ENCODE measurements around the gene DYRK1B. TPM values are rescaled to one million over a fixed set of nuclear protein-coding genes. Genes with fewer than 3 reads are reported as not detected.

Gene DYRK1B
- total RNA-seq, 1 experiment from 2014 or later: 322 TPM

DNA sequence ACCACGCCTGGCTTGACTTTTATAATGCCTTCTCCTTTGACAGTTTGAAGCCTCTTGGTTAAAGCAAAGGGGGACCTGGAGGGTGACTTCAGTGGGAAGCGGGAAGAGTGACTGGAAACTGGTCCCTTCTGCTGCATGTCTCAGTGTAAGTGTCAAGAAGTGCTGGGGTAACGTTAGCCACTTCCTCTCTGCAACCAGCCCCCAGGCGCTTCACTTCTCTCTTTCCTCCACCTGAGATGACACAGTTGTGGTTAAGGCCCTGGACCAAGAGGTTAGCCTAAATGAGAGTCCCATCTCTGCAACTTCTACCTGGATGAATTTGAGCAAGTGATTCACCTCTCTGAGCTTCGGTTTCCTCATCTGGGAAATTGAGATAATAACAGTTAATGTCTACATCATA is 39.0 kb downstream of the DYRK1B start:
- H3K27me3 ChIP-seq (ENCODE audit: control insufficient read depth, insufficient read depth, low read length): peaks cover 46% of the 10 kb centered on the region
- H3K4me1 ChIP-seq (ENCODE audit: control insufficient read depth, insufficient read depth, low read length): peaks cover 13% of the 10 kb centered on the region
- H3K9me3 ChIP-seq (ENCODE audit: control insufficient read depth, insufficient read depth, low read depth, low read length): no peaks in the 10 kb centered on the region
- ChIA-PET POLR2A (interaction anchor here (0.6 to 2.3 kb wide), 18 partner anchors 8 to 600 kb away, joined by 3 to 34 read pairs (median 6); partner anchors contain the start of genes DYRK1B, PSMC4 and RPS16), CTCF (interaction anchor here (0.5 to 9.2 kb wide), 21 partner anchors 8 to 542 kb away, joined by 3 to 357 read pairs (median 5); partner anchors contain the start of genes DYRK1B, FBL and PSMC4)
- in situ Hi-C loops (cut with HindIII; ENCODE audit: low pct_unique_long_range_greater_than_20kb, low sequenced_read_pairs): loop anchor here (25.0 kb wide), 2 partner anchors 1008 to 1133 kb away; partner anchors contain the start of gene LGALS7B
- TF ChIP-seq, protein P1, sequence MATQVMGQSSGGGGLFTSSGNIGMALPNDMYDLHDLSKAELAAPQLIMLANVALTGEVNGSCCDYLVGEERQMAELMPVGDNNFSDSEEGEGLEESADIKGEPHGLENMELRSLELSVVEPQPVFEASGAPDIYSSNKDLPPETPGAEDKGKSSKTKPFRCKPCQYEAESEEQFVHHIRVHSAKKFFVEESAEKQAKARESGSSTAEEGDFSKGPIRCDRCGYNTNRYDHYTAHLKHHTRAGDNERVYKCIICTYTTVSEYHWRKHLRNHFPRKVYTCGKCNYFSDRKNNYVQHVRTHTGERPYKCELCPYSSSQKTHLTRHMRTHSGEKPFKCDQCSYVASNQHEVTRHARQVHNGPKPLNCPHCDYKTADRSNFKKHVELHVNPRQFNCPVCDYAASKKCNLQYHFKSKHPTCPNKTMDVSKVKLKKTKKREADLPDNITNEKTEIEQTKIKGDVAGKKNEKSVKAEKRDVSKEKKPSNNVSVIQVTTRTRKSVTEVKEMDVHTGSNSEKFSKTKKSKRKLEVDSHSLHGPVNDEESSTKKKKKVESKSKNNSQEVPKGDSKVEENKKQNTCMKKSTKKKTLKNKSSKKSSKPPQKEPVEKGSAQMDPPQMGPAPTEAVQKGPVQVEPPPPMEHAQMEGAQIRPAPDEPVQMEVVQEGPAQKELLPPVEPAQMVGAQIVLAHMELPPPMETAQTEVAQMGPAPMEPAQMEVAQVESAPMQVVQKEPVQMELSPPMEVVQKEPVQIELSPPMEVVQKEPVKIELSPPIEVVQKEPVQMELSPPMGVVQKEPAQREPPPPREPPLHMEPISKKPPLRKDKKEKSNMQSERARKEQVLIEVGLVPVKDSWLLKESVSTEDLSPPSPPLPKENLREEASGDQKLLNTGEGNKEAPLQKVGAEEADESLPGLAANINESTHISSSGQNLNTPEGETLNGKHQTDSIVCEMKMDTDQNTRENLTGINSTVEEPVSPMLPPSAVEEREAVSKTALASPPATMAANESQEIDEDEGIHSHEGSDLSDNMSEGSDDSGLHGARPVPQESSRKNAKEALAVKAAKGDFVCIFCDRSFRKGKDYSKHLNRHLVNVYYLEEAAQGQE (IDR thresholded peaks at IDR 0.05; ENCODE audit: insufficient read depth in 1 of 2, low read depth in 2 of 2, low read length in 1 of 2): no peak
- TF ChIP-seq SIN3A (IDR thresholded peaks at IDR 0.05; ENCODE audit: borderline replicate concordance, insufficient read depth, low read depth, low read length) (no peak), TCF7L2 (IDR thresholded peaks at IDR 0.05; ENCODE audit: low read depth, low read length) (no peak), POLR2AphosphoS5 (IDR thresholded peaks at IDR 0.05; ENCODE audit: low read depth, low read length) (no peak)
- TF ChIP-seq, protein P2, sequence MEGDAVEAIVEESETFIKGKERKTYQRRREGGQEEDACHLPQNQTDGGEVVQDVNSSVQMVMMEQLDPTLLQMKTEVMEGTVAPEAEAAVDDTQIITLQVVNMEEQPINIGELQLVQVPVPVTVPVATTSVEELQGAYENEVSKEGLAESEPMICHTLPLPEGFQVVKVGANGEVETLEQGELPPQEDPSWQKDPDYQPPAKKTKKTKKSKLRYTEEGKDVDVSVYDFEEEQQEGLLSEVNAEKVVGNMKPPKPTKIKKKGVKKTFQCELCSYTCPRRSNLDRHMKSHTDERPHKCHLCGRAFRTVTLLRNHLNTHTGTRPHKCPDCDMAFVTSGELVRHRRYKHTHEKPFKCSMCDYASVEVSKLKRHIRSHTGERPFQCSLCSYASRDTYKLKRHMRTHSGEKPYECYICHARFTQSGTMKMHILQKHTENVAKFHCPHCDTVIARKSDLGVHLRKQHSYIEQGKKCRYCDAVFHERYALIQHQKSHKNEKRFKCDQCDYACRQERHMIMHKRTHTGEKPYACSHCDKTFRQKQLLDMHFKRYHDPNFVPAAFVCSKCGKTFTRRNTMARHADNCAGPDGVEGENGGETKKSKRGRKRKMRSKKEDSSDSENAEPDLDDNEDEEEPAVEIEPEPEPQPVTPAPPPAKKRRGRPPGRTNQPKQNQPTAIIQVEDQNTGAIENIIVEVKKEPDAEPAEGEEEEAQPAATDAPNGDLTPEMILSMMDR (IDR thresholded peaks at IDR 0.05): no peak
- intact Hi-C loops (cut with micrococcal nuclease; ENCODE audit: unreplicated experiment): no loop called here
- no peaks in the 10 kb centered on the region for H3K36me3 ChIP-seq (ENCODE audit: control insufficient read depth, insufficient read depth, low read length)
- no peak overlapping the region for H3K27ac ChIP-seq (ENCODE audit: low read length)
- DNase-seq (ENCODE audit: low read depth, low spot score) (no peak), ATAC-seq (no peak)
- no peak overlapping the region for H3K4me3 ChIP-seq (ENCODE audit: low read depth in 2 of 2, low read length in 2 of 2)
- BruUV-seq (replicated peaks): no TSS peak

DNA sequence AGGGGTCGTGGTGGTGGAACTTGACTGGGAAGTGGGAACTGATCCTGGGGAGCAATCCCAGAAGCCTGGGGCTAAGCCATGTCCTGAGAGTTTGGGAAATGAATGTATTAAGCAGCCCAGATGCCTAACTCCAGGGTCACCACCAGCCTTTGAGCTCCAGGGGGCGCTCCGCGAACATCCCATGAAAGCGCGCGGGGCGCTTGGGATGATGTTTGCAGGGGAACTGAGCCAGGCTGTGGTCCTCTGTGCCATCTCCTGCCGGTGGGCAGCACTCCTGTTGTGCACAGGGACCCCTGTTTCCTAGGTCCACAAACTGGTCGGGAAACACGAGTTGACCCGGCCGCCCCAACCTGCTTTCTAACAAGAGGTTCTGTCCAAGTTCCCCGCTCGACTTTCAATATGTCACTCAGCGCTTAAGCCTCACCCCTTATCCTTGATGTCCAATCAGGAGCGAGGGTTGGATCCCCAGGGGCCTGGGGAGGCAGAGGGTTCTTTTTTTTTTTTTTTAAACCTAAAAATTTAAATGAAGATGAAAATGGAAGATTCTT is 40.9 kb downstream of the DYRK1B start:
- in situ Hi-C loops (cut with HindIII; ENCODE audit: low pct_unique_long_range_greater_than_20kb, low sequenced_read_pairs): loop anchor here (25.0 kb wide), 2 partner anchors 1006 to 1131 kb away; partner anchors contain the start of gene LGALS7B
- TF ChIP-seq, protein P2 (IDR thresholded peaks at IDR 0.05): no peak
- no peak for TF ChIP-seq TCF7L2 (IDR thresholded peaks at IDR 0.05; ENCODE audit: low read depth, low read length)
- no peak for TF ChIP-seq SIN3A (IDR thresholded peaks at IDR 0.05; ENCODE audit: borderline replicate concordance, insufficient read depth, low read depth, low read length)
- TF ChIP-seq, protein P1 (IDR thresholded peaks at IDR 0.05; ENCODE audit: insufficient read depth in 1 of 2, low read depth in 2 of 2, low read length in 1 of 2): no peak
- no peak for TF ChIP-seq POLR2AphosphoS5 (IDR thresholded peaks at IDR 0.05; ENCODE audit: low read depth, low read length)
- H3K4me3 ChIP-seq (ENCODE audit: low read depth in 2 of 2, low read length in 2 of 2): peak overlapping the region; percentile 29 to 42

More for the DNA sequence above, 40.9 kb downstream of the DYRK1B start:
- no peaks in the 10 kb centered on the region for H3K36me3 ChIP-seq (ENCODE audit: control insufficient read depth, insufficient read depth, low read length)
- CTCF ChIA-PET: interaction anchor here (0.5 to 9.2 kb wide), 118 partner anchors 12 to 1159 kb away, joined by 3 to 357 read pairs (median 5); partner anchors contain the start of genes DYRK1B, EID2B, FBL and FBXO17
- POLR2A ChIA-PET: interaction anchor here (0.5 to 4.3 kb wide), 26 partner anchors 9 to 744 kb away, joined by 3 to 47 read pairs (median 4); partner anchors contain the start of genes DYRK1B, FBL, LRFN1 and MED29
- BruUV-seq (replicated peaks): no TSS peak
- peaks cover 11% of the 10 kb centered on the region; the same call in 1 of the 2 replicates for H3K9me3 ChIP-seq (ENCODE audit: control insufficient read depth, insufficient read depth, low read depth, low read length)
- no peak overlapping the region for H3K27ac ChIP-seq (ENCODE audit: low read length)
- DNase-seq (ENCODE audit: low read depth, low spot score) (peak; percentile 100), ATAC-seq (peak; percentile 98)
- peaks cover 13% of the 10 kb centered on the region for H3K4me1 ChIP-seq (ENCODE audit: control insufficient read depth, insufficient read depth, low read length)
- H3K27me3 ChIP-seq (ENCODE audit: control insufficient read depth, insufficient read depth, low read length): peaks cover 29% of the 10 kb centered on the region
- intact Hi-C loops (cut with micrococcal nuclease; ENCODE audit: unreplicated experiment): loop anchor here (1.0 to 5.0 kb wide), 6 partner anchors 31 to 831 kb away; partner anchors contain the start of gene PSMC4

All from Panc1 (cell line).